ENCODE data around the gene SCAMP2.

SCAMP2 gene

GRCh38 chr15:74794248-74794969 is 78.8 kb downstream of the SCAMP2 start:
- DNase-seq (ENCODE audit: low read depth), result no peak

Measured in stimulated activated CD8-positive, alpha-beta memory T cell treated with anti-CD3 and anti-CD28 coated beads, Interleukin-7, amount 100 ng/mL, for 24 hours (primary cell).